Osteocyte (in vitro differentiated cells): ENCODE results near the gene TERT. TPM values are rescaled to one million over a fixed set of nuclear protein-coding genes. Genes with fewer than 3 reads are reported as not detected.
"Not testable (repeated sequence)": the region's sequence is repeated elsewhere in the genome, so short reads cannot be mapped to it uniquely, and the experiment has no call there.

Source experiments
- DNase-seq: peaks from one replicate; pipeline ENCODE4 v3.0.0; 2021; ENCODE audit warnings: mixed read lengths; ENCODE audit not compliant: unreplicated experiment; ENCODE audit errors: extremely low spot score
- H3K27ac Mint-ChIP-seq: one replicate; pipeline ENCODE4 v1.8.0; 2021; ENCODE audit warnings: mild to moderate bottlenecking, mixed read lengths; ENCODE audit not compliant: unreplicated experiment
- H3K27me3 Mint-ChIP-seq: one replicate; pipeline ENCODE4 v1.8.0; 2021; ENCODE audit warnings: mixed read lengths; ENCODE audit not compliant: unreplicated experiment
- H3K36me3 Mint-ChIP-seq: one replicate; pipeline ENCODE4 v1.8.0; 2021; ENCODE audit warnings: mixed read lengths; ENCODE audit not compliant: unreplicated experiment
- H3K4me1 Mint-ChIP-seq: one replicate; pipeline ENCODE4 v1.8.0; 2021; ENCODE audit warnings: mixed read lengths; ENCODE audit not compliant: unreplicated experiment
- H3K4me3 Mint-ChIP-seq: one replicate; pipeline ENCODE4 v1.8.0; 2021; ENCODE audit warnings: mild to moderate bottlenecking, moderate library complexity, mixed read lengths; ENCODE audit not compliant: unreplicated experiment
- H3K9me3 Mint-ChIP-seq: one replicate; pipeline ENCODE4 v1.8.0; 2021; ENCODE audit warnings: mixed read lengths; ENCODE audit not compliant: unreplicated experiment
- total RNA-seq: library from RNA; stranded (reverse); gene quantifications from 2 replicates; pipeline ENCODE4 v1.2.1, GENCODE V29; 2021
- TF ChIP-seq, protein P1 (sequence below): fragments of 200-600 bp; sonication (generic); IDR thresholded peaks from 2 replicates; pipeline ENCODE4 v1.5.0; 2021; ENCODE audit warnings: antibody characterized with exemption, mild to moderate bottlenecking, moderate library complexity

TERT gene
- total RNA-seq, 1 donor from 2014 or later: not detected

GRCh38 chr5:1330146-1330846 lies 35.4 kb upstream of the TERT start:
- peaks cover 35% of the 10 kb centered on the region for H3K36me3 Mint-ChIP-seq
- no peaks in the 10 kb centered on the region for H3K27me3 Mint-ChIP-seq
- H3K4me1 Mint-ChIP-seq: peaks cover 22% of the 10 kb centered on the region
- no peak overlapping the region for H3K27ac Mint-ChIP-seq
- peaks cover 6% of the 10 kb centered on the region for H3K9me3 Mint-ChIP-seq
- no peak for DNase-seq
- TF ChIP-seq, protein P1, sequence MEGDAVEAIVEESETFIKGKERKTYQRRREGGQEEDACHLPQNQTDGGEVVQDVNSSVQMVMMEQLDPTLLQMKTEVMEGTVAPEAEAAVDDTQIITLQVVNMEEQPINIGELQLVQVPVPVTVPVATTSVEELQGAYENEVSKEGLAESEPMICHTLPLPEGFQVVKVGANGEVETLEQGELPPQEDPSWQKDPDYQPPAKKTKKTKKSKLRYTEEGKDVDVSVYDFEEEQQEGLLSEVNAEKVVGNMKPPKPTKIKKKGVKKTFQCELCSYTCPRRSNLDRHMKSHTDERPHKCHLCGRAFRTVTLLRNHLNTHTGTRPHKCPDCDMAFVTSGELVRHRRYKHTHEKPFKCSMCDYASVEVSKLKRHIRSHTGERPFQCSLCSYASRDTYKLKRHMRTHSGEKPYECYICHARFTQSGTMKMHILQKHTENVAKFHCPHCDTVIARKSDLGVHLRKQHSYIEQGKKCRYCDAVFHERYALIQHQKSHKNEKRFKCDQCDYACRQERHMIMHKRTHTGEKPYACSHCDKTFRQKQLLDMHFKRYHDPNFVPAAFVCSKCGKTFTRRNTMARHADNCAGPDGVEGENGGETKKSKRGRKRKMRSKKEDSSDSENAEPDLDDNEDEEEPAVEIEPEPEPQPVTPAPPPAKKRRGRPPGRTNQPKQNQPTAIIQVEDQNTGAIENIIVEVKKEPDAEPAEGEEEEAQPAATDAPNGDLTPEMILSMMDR: no peak
- H3K4me3 Mint-ChIP-seq: no peak overlapping the region

GRCh38 chr5:1329111-1329579 lies 34.3 kb upstream of the TERT start:
- Mint-ChIP-seq H3K4me3 (no peak overlapping the region), H3K4me1 (peaks cover 22% of the 10 kb centered on the region), H3K27ac (peak overlapping the region; percentile 78), H3K36me3 (peaks cover 41% of the 10 kb centered on the region), H3K27me3 (no peaks in the 10 kb centered on the region), H3K9me3 (peaks cover 6% of the 10 kb centered on the region)
- no peak for DNase-seq
- TF ChIP-seq, protein P1: no peak

- peaks cover 22% of the 10 kb centered on the region for H3K4me1 Mint-ChIP-seq
- H3K27ac Mint-ChIP-seq: peak overlapping the region; percentile 78
- H3K36me3 Mint-ChIP-seq: peaks cover 41% of the 10 kb centered on the region
- not testable (repeated sequence) for H3K27me3 Mint-ChIP-seq, H3K9me3 Mint-ChIP-seq, DNase-seq
- peak overlapping the region; percentile 42 for H3K4me3 Mint-ChIP-seq
Measured at GRCh38 chr5:1328237-1329110, 33.6 kb upstream of the TERT start.

GRCh38 chr5:1326901-1327756 lies 32.3 kb upstream of the TERT start:
- Mint-ChIP-seq H3K4me1 (peaks cover 22% of the 10 kb centered on the region), H3K36me3 (peaks cover 38% of the 10 kb centered on the region), H3K27ac (peak overlapping the region; percentile 47)
- H3K27me3 Mint-ChIP-seq, DNase-seq, H3K9me3 Mint-ChIP-seq, H3K4me3 Mint-ChIP-seq: not testable (repeated sequence)

GRCh38 chr5:1326532-1326875 lies 31.6 kb upstream of the TERT start:
- Mint-ChIP-seq H3K36me3 (peaks cover 38% of the 10 kb centered on the region), H3K27ac (peak overlapping the region; percentile 52), H3K4me1 (peaks cover 22% of the 10 kb centered on the region)
- H3K9me3 Mint-ChIP-seq, DNase-seq, H3K27me3 Mint-ChIP-seq, H3K4me3 Mint-ChIP-seq: not testable (repeated sequence)

GRCh38 chr5:1325870-1326531 lies 31.1 kb upstream of the TERT start:
- Mint-ChIP-seq H3K27ac (peak overlapping the region; percentile 52), H3K9me3 (peaks cover 6% of the 10 kb centered on the region), H3K4me3 (no peak overlapping the region), H3K4me1 (peaks cover 22% of the 10 kb centered on the region), H3K27me3 (no peaks in the 10 kb centered on the region), H3K36me3 (peaks cover 40% of the 10 kb centered on the region)
- no peak for DNase-seq
- TF ChIP-seq, protein P1: no peak
